H1 (cell line): ENCODE measurements around the gene RAVER2. TPM values are rescaled to one million over a fixed set of nuclear protein-coding genes. Genes with fewer than 3 reads are reported as not detected.

ENCODE experiments used
- CTCF ChIA-PET: fragments of 300-600 bp; sonication (Branson Sonifier 250); formaldehyde crosslinking; loops from one replicate; lab custom pipeline; 2021; ENCODE audit not compliant: partially characterized antibody; lab: Charles Lee
- POLR2A ChIA-PET: fragments of 300-600 bp; sonication (Branson Sonifier 250); formaldehyde crosslinking; loops from one replicate; lab custom pipeline; 2021; ENCODE audit warnings: inconsistent platforms; ENCODE audit not compliant: partially characterized antibody; lab: Charles Lee
- DNase-seq, 2 experiments: peaks; one replicate each; pipeline versions ENCODE4 v3.0.0 to v3.0.0-alpha.2; 2010 to 2022; ENCODE audit warnings: low spot score in 2 of 2, low read depth in 1 of 2, mixed read lengths in 1 of 2
- FAIRE-seq: peaks from 2 replicates; lab custom pipeline; 2011; peaks lifted over from hg19 to GRCh38; lab: Jason Lieb, UNC
- H2AFZ ChIP-seq: 2 replicates; pipeline ENCODE4 v1.8.1; 2012; ENCODE audit warnings: low read length, inconsistent platforms
- H2AK5ac ChIP-seq: 2 replicates; pipeline ENCODE4 v1.6.1; 2013; ENCODE audit warnings: low read depth, low read length
- H2BK120ac ChIP-seq: replicated peaks from 2 replicates; pipeline ENCODE3; 2013; ENCODE audit warnings: low read depth, low read length, inconsistent platforms
- H2BK12ac ChIP-seq: 2 replicates; pipeline ENCODE4 v1.6.1; 2013; ENCODE audit warnings: low read depth, low read length
- H2BK15ac ChIP-seq: 2 replicates; pipeline ENCODE4 v1.6.1; 2013; ENCODE audit warnings: low read length
- H2BK20ac ChIP-seq: 2 replicates; pipeline ENCODE4 v1.6.1; 2013; ENCODE audit warnings: low read length
- H2BK5ac ChIP-seq: 2 replicates; pipeline ENCODE4 v1.6.1; 2013; ENCODE audit warnings: low read depth, low read length
- H3K14ac ChIP-seq: 2 replicates; pipeline ENCODE4 v1.6.1; 2013; ENCODE audit warnings: inconsistent platforms; ENCODE audit not compliant: insufficient read length
- H3K18ac ChIP-seq: 2 replicates; pipeline ENCODE4 v1.6.1; 2013; ENCODE audit warnings: low read length; ENCODE audit errors: extremely low read depth
- H3K23ac ChIP-seq: 2 replicates; pipeline ENCODE4 v1.6.1; 2013; ENCODE audit warnings: inconsistent platforms; ENCODE audit not compliant: insufficient read length
- H3K23me2 ChIP-seq: 2 replicates; pipeline ENCODE4 v1.6.1; 2013; ENCODE audit warnings: low read depth, low read length
- H3K27ac ChIP-seq: 2 replicates; pipeline ENCODE4 v1.6.1; 2011; ENCODE audit warnings: low read depth, low read length, inconsistent platforms
- H3K27me3 ChIP-seq, 4 experiments: replicated peaks in 1 of 4; 1 replicate in 1 of 4; 2 replicates in 3 of 4; pipeline versions ENCODE4 v1.6.1 to v1.8.1; 2011 to 2013; ENCODE audit warnings: low read length in 3 of 4, mild to moderate bottlenecking in 3 of 4, inconsistent platforms in 2 of 4, mixed read lengths in 2 of 4, moderate library complexity in 1 of 4; ENCODE audit not compliant: control insufficient read depth in 3 of 4, insufficient read depth in 3 of 4; ENCODE audit errors: extremely low read depth in 1 of 4
- H3K36me3 ChIP-seq, 4 experiments: 2 replicates each; pipeline versions ENCODE4 v1.6.1 to v1.8.1; 2011 to 2013; ENCODE audit warnings: mild to moderate bottlenecking in 4 of 4, low read length in 3 of 4, moderate library complexity in 2 of 4, control low read depth in 1 of 4, inconsistent platforms in 1 of 4; ENCODE audit not compliant: insufficient read depth in 4 of 4, control insufficient read depth in 2 of 4
- H3K4ac ChIP-seq: replicated peaks from 2 replicates; pipeline ENCODE3; 2013; ENCODE audit warnings: low read length, low read depth, mixed read lengths, inconsistent platforms; ENCODE audit not compliant: insufficient read length
- H3K4me1 ChIP-seq, 4 experiments: replicated peaks in 1 of 4; 1 replicate in 1 of 4; 2 replicates in 3 of 4; pipeline versions ENCODE4 v1.6.1 to v1.8.1; 2011 to 2013; ENCODE audit warnings: low read length in 3 of 4, inconsistent platforms in 2 of 4, mixed read lengths in 1 of 4; ENCODE audit not compliant: insufficient read depth in 4 of 4, control insufficient read depth in 3 of 4
- H3K4me2 ChIP-seq, 2 experiments: 2 replicates each; pipeline versions ENCODE4 v1.6.1 to v1.8.1; 2011 to 2013; ENCODE audit warnings: low read depth in 2 of 2, low read length in 2 of 2, control low read depth in 1 of 2, inconsistent platforms in 1 of 2, mild to moderate bottlenecking in 1 of 2; ENCODE audit not compliant: insufficient read depth in 1 of 2
- H3K4me3 ChIP-seq, 4 experiments: fragments of 200-600, 300-600 bp in 1 of 4; sonication (generic), shearing (Covaris generic), sonication (Bioruptor Twin) in 1 of 4; 2 replicates each; pipeline versions ENCODE4 v1.5.1 to v1.8.1; 2011 to 2016; ENCODE audit warnings: low read length in 4 of 4, low read depth in 3 of 4, control low read depth in 2 of 4, inconsistent platforms in 2 of 4, mild to moderate bottlenecking in 2 of 4, mixed read lengths in 1 of 4, moderate library complexity in 1 of 4; ENCODE audit not compliant: insufficient read depth in 2 of 4; ENCODE audit errors: extremely low read depth in 1 of 4
- H3K56ac ChIP-seq: replicated peaks from 2 replicates; pipeline ENCODE3; 2013; ENCODE audit warnings: low read depth, mild to moderate bottlenecking, mixed read lengths, low read length, inconsistent platforms; ENCODE audit not compliant: insufficient read length
- H3K79me1 ChIP-seq: 2 replicates; pipeline ENCODE4 v1.6.1; 2013; ENCODE audit warnings: low read depth, low read length, control low read depth
- H3K79me2 ChIP-seq, 2 experiments: 2 replicates each; pipeline versions ENCODE4 v1.6.1 to v1.8.1; 2012 to 2013; ENCODE audit warnings: low read length in 2 of 2, mild to moderate bottlenecking in 2 of 2, inconsistent platforms in 1 of 2; ENCODE audit not compliant: insufficient read depth in 2 of 2, control insufficient read depth in 1 of 2
- H3K9ac ChIP-seq, 4 experiments: replicated peaks in 1 of 4; 1 replicate in 1 of 4; 2 replicates in 3 of 4; pipeline versions ENCODE4 v1.6.1 to v1.8.1; 2011 to 2013; ENCODE audit warnings: low read depth in 3 of 4, low read length in 3 of 4, control low read depth in 2 of 4, mild to moderate bottlenecking in 2 of 4, moderate library complexity in 2 of 4, inconsistent platforms in 1 of 4; ENCODE audit errors: extremely low read depth in 1 of 4
- H3K9me3 ChIP-seq, 2 experiments: 2 replicates each; pipeline versions ENCODE4 v1.6.1 to v1.8.1; 2012 to 2013; ENCODE audit warnings: mild to moderate bottlenecking in 2 of 2, moderate library complexity in 2 of 2, control low read depth in 1 of 2, inconsistent platforms in 1 of 2, low read depth in 1 of 2, low read length in 1 of 2, mixed read lengths in 1 of 2; ENCODE audit not compliant: insufficient read depth in 2 of 2
- H4K20me1 ChIP-seq, 2 experiments: replicated peaks in 1 of 2; 2 replicates each; pipeline versions ENCODE3 to v1.8.1; 2011 to 2013; ENCODE audit warnings: inconsistent platforms in 2 of 2, low read length in 2 of 2, mild to moderate bottlenecking in 1 of 2; ENCODE audit not compliant: insufficient read depth in 2 of 2, control insufficient read depth in 1 of 2
- H4K5ac ChIP-seq: 2 replicates; pipeline ENCODE4 v1.6.1; 2013; ENCODE audit warnings: low read length, low read depth, mixed read lengths, inconsistent platforms; ENCODE audit not compliant: insufficient read length
- H4K8ac ChIP-seq: 2 replicates; pipeline ENCODE4 v1.8.0; 2013; ENCODE audit warnings: mild to moderate bottlenecking, moderate library complexity, low read length, inconsistent platforms; ENCODE audit not compliant: insufficient read depth; ENCODE audit errors: extremely low read depth
- H4K91ac ChIP-seq: replicated peaks from 2 replicates; pipeline ENCODE3; 2013; ENCODE audit warnings: low read length, mixed read lengths, inconsistent platforms; ENCODE audit not compliant: insufficient read length
- CHD1 ChIP-seq: IDR thresholded peaks from 2 replicates; pipeline ENCODE4 v1.6.1; 2012; ENCODE audit warnings: low read depth, low read length, improper control_type of control experiment
- KDM4A ChIP-seq: IDR thresholded peaks from one replicate; pipeline ENCODE4 v1.7.1; 2012; ENCODE audit warnings: low read depth, mild to moderate bottlenecking, moderate library complexity, low read length, inconsistent platforms; ENCODE audit not compliant: severe bottlenecking
- SIX5 ChIP-seq: IDR thresholded peaks from 2 replicates; pipeline ENCODE4 v1.6.1; 2011; ENCODE audit warnings: mild to moderate bottlenecking, low read depth, low read length
- SRF ChIP-seq: IDR thresholded peaks from 2 replicates; pipeline ENCODE4 v1.6.1; 2011; ENCODE audit warnings: mild to moderate bottlenecking, low read depth, low read length, moderate library complexity
- WGBS, 2 experiments: shearing (Covaris generic) in 1 of 2; methylation state at CpG; one replicate each; pipeline versions ENCODE4 v1.1.6 to v1.1.7; 2013 to 2015; ENCODE audit warnings: low lambda C conversion rate in 2 of 2, mixed read lengths in 2 of 2, inconsistent platforms in 1 of 2, low coverage in 1 of 2, missing lambda C conversion rate in 1 of 2; ENCODE audit not compliant: insufficient replicate concordance in 2 of 2, insufficient coverage in 1 of 2, insufficient read length in 1 of 2; ENCODE audit errors: extremely low coverage in 1 of 2, missing lambda C conversion rate in 1 of 2; 5-methylcytosine and 5-hydroxymethylcytosine counted together
- polyA plus RNA-seq, 7 experiments: library from polyadenylated mRNA; depleted of rRNA in 3 of 7; stranded (reverse) in 5 of 7; unstranded in 2 of 7; fragments of >200 nt in 5 of 7; fragments of 200-250 nt in 2 of 7; gene quantifications; 1 replicate in 5 of 7; 2 replicates in 1 of 7; 4 replicates in 1 of 7; pipeline versions ENCODE4 v1.2.1 to v1.2.3, GENCODE V29; 2011 to 2013; ENCODE audit warnings: missing spikeins in 2 of 7, mixed read lengths in 2 of 7
- total RNA-seq: library from RNA; stranded (reverse); fragmentation: NEBNext Ultra II Directional; extraction: Animal tissue kit (Norgen Biotek cat#: 25700); gene quantifications from 2 replicates; pipeline ENCODE4 v1.2.1, GENCODE V29; 2021

RAVER2 gene
- total and polyA plus RNA-seq, 2 of the 8 experiments (the other 6 are each of a cell fraction or from before 2014, with no cell fraction given) = 10.5 to 19.5 TPM

GRCh38 chr1:64711266-64711665, 33.6 kb upstream of the RAVER2 start:
- DNase-seq (no peak), FAIRE-seq (no peak)
- no peaks in the 10 kb centered on the region for H3K79me2 ChIP-seq
- H2BK20ac ChIP-seq = no peak overlapping the region
- H3K4me3 ChIP-seq = no peak overlapping the region
- H3K23ac ChIP-seq = no peak overlapping the region
- CTCF ChIA-PET = interaction anchor here (1.4 to 1.6 kb wide), 2 partner anchors 10 to 35 kb away, joined by 3 to 4 read pairs; no protein-coding TSS in a partner anchor
- no peak overlapping the region for H2AFZ ChIP-seq
- H3K27me3 ChIP-seq = no peaks in the 10 kb centered on the region; a peak in 1 of 7 replicates
- no peak overlapping the region for H2BK15ac ChIP-seq
- H3K4me2 ChIP-seq = no peak overlapping the region
- no peak overlapping the region for H3K18ac ChIP-seq
- H2AK5ac ChIP-seq = no peak overlapping the region
- no peaks in the 10 kb centered on the region for H3K23me2 ChIP-seq
- H2BK5ac ChIP-seq = no peak overlapping the region
- peaks cover 0 to 5% (median 0%) of the 10 kb centered on the region in 4 experiments; a peak in 2 of 7 replicates for H3K4me1 ChIP-seq
- 76% methylated on average over 1 of the region's 1 CpG; no CpG with 5 or more reads in 1 of the 2 experiments for WGBS, 2 experiments
- H2BK12ac ChIP-seq = no peak overlapping the region
- no peak overlapping the region for H3K9ac ChIP-seq
- H3K56ac ChIP-seq = no peak overlapping the region
- H3K14ac ChIP-seq = no peak overlapping the region
- no peaks in the 10 kb centered on the region for H3K79me1 ChIP-seq
- H2BK120ac ChIP-seq = no peak overlapping the region
- no peak overlapping the region for H4K5ac ChIP-seq
- no peak for TF ChIP-seq CHD1
- TF ChIP-seq SRF = no peak
- no peak for TF ChIP-seq SIX5
- TF ChIP-seq KDM4A = no peak
- TF ChIP-seq, all 59 proteins: peak for 0
- Histone ChIP-seq H4K20me1 (no peaks in the 10 kb centered on the region), H4K91ac (no peak overlapping the region), H3K4ac (no peak overlapping the region), H3K9me3 (no peaks in the 10 kb centered on the region), H3K27ac (no peak overlapping the region), H4K8ac (no peak overlapping the region), H3K36me3 (no peaks in the 10 kb centered on the region)
- POLR2A ChIA-PET = interaction anchor here (0.7 kb wide), 1 partner anchor 44 kb away, joined by 3 read pairs; no protein-coding TSS in a partner anchor
